Measurements from ENCODE around the gene CKMT2. TPM values are rescaled to one million over a fixed set of nuclear protein-coding genes. Genes with fewer than 3 reads are reported as not detected.

The CKMT2 gene
- total and polyA plus RNA-seq, 2 donors (not counting 1 experiment from before 2014, with no cell fraction given) = 1.9 to 19.3 TPM

GRCh38 chr5:81308836-81309235 is 75.7 kb downstream of the CKMT2 start:
- Histone ChIP-seq H3K27ac (ENCODE audit: insufficient read depth, low read length) (no peak overlapping the region), H3K79me2 (ENCODE audit: control insufficient read depth, insufficient read depth, low read length) (peaks cover 22% of the 10 kb centered on the region), H3K4me3 (replicated peaks in 1 of 4; ENCODE audit: control extremely low read depth in 1 of 4, insufficient read depth in 1 of 4, low read depth in 3 of 4, low read length in 4 of 4) (no peak overlapping the region), H3K27me3 (ENCODE audit: control insufficient read depth, insufficient read depth, low read length) (no peaks in the 10 kb centered on the region), H2AFZ (ENCODE audit: low read length) (no peak overlapping the region), H3K4me1 (ENCODE audit: control insufficient read depth, extremely low read depth, insufficient read depth, low read length) (peaks cover 2% of the 10 kb centered on the region), H4K20me1 (ENCODE audit: control insufficient read depth, extremely low read depth, insufficient read depth, low read length) (no peaks in the 10 kb centered on the region), H3K4me2 (ENCODE audit: extremely low read depth, insufficient read depth, low read length) (no peak overlapping the region), H3K36me3 (ENCODE audit: control insufficient read depth, insufficient read depth, low read length) (peaks cover 10% of the 10 kb centered on the region), H3K9me3 (ENCODE audit: control insufficient read depth, insufficient read depth, low read depth, low read length) (no peaks in the 10 kb centered on the region), H3K9ac (ENCODE audit: insufficient read depth, low read length) (no peak overlapping the region)
- TF ChIP-seq EZH2 (IDR thresholded peaks at IDR 0.05; ENCODE audit: low read length, missing control alignments) (no peak), CTCF (conservative IDR thresholded peaks at IDR 0.05 in 1 of 2, IDR thresholded peaks at IDR 0.05 in 1 of 2; ENCODE audit: low read depth in 1 of 2, low read length in 2 of 2) (no peak)
- DNase-seq (ENCODE audit: low read depth in 2 of 2) = no peak

DNA sequence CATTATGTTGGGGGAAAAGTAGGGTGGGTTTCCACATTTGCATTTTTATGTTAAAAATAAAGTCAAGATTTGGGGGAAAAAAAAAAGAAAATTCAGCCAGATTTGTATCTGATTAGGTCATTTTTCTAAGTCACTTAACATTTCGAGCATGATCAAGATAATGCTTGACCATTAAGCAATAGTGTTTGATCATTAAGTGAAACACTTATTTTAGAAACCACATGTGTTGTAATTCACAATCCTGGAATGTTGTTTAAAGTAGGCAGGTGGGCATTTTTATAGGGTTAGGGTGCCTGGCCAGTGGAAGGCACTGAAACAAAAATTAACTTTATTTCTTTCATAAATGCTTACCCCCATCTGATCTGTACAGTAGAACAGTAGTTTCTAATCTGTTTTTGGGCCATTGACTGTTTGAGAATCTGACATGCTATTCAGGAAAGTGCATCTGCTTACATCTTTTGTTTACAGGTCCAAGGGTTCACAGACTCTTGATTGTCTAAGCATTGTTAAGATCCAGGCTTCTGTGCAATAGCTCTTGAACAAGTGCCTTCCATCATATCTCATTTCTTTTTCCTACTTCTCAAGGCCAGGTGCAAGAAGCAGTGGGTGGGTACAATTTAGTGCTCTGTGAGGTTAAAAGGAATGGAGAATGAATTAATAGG is 77.4 kb downstream of the CKMT2 start:
- peaks cover 5% of the 10 kb centered on the region for H3K36me3 ChIP-seq (ENCODE audit: control insufficient read depth, insufficient read depth, low read length)
- no peaks in the 10 kb centered on the region for H3K27me3 ChIP-seq (ENCODE audit: control insufficient read depth, insufficient read depth, low read length)

GRCh38 chr5:81313278-81313677 is 80.2 kb downstream of the CKMT2 start:
- Histone ChIP-seq H3K27ac (ENCODE audit: insufficient read depth, low read length) (no peak overlapping the region), H3K4me3 (replicated peaks in 1 of 4; ENCODE audit: control extremely low read depth in 1 of 4, insufficient read depth in 1 of 4, low read depth in 3 of 4, low read length in 4 of 4) (no peak overlapping the region)
- DNase-seq (ENCODE audit: low read depth in 2 of 2) = no peak

More for the DNA sequence above, 77.4 kb downstream of the CKMT2 start:
- Histone ChIP-seq H3K4me3 (replicated peaks in 1 of 4; ENCODE audit: control extremely low read depth in 1 of 4, insufficient read depth in 1 of 4, low read depth in 3 of 4, low read length in 4 of 4) (no peak overlapping the region), H4K20me1 (ENCODE audit: control insufficient read depth, extremely low read depth, insufficient read depth, low read length) (no peaks in the 10 kb centered on the region), H3K4me2 (ENCODE audit: extremely low read depth, insufficient read depth, low read length) (no peak overlapping the region), H2AFZ (ENCODE audit: low read length) (no peak overlapping the region), H3K9me3 (ENCODE audit: control insufficient read depth, insufficient read depth, low read depth, low read length) (no peaks in the 10 kb centered on the region), H3K27ac (ENCODE audit: insufficient read depth, low read length) (no peak overlapping the region), H3K4me1 (ENCODE audit: control insufficient read depth, extremely low read depth, insufficient read depth, low read length) (peaks cover under 1% of the 10 kb centered on the region), H3K79me2 (ENCODE audit: control insufficient read depth, insufficient read depth, low read length) (peaks cover 6% of the 10 kb centered on the region), H3K9ac (ENCODE audit: insufficient read depth, low read length) (no peak overlapping the region)
- DNase-seq (ENCODE audit: low read depth in 2 of 2) = no peak
- TF ChIP-seq EZH2 (IDR thresholded peaks at IDR 0.05; ENCODE audit: low read length, missing control alignments) = no peak
- no peak for TF ChIP-seq CTCF (conservative IDR thresholded peaks at IDR 0.05 in 1 of 2, IDR thresholded peaks at IDR 0.05 in 1 of 2; ENCODE audit: low read depth in 1 of 2, low read length in 2 of 2)

More at GRCh38 chr5:81313278-81313677, 80.2 kb downstream of the CKMT2 start:
- Histone ChIP-seq H3K4me1 (ENCODE audit: control insufficient read depth, extremely low read depth, insufficient read depth, low read length) (peaks cover 2% of the 10 kb centered on the region), H3K9ac (ENCODE audit: insufficient read depth, low read length) (no peak overlapping the region), H2AFZ (ENCODE audit: low read length) (no peak overlapping the region), H3K4me2 (ENCODE audit: extremely low read depth, insufficient read depth, low read length) (no peak overlapping the region), H4K20me1 (ENCODE audit: control insufficient read depth, extremely low read depth, insufficient read depth, low read length) (no peaks in the 10 kb centered on the region), H3K27me3 (ENCODE audit: control insufficient read depth, insufficient read depth, low read length) (no peaks in the 10 kb centered on the region), H3K79me2 (ENCODE audit: control insufficient read depth, insufficient read depth, low read length) (no peaks in the 10 kb centered on the region), H3K36me3 (ENCODE audit: control insufficient read depth, insufficient read depth, low read length) (peaks cover 5% of the 10 kb centered on the region), H3K9me3 (ENCODE audit: control insufficient read depth, insufficient read depth, low read depth, low read length) (no peaks in the 10 kb centered on the region)
- TF ChIP-seq EZH2 (IDR thresholded peaks at IDR 0.05; ENCODE audit: low read length, missing control alignments) (no peak), CTCF (conservative IDR thresholded peaks at IDR 0.05 in 1 of 2, IDR thresholded peaks at IDR 0.05 in 1 of 2; ENCODE audit: low read depth in 1 of 2, low read length in 2 of 2) (no peak)

Measured in fibroblast of lung (primary cell).